ENCODE measurements around the gene ROS1.

Gene ROS1

GRCh38 chr6:117329926-117330325, 95.8 kb downstream of the ROS1 start:
- H3K36me3 ChIP-seq (ENCODE audit: control insufficient read depth, low read depth, low read length), result no peaks in the 10 kb centered on the region
- no peak overlapping the region for H3K27ac ChIP-seq (ENCODE audit: low read length)
- H3K4me1 ChIP-seq (ENCODE audit: control insufficient read depth, low read depth, low read length), result no peaks in the 10 kb centered on the region
- no peaks in the 10 kb centered on the region for H3K9me3 ChIP-seq (ENCODE audit: control insufficient read depth, low read depth, low read length)
- H3K27me3 ChIP-seq (ENCODE audit: control insufficient read depth, insufficient read depth, low read length), result no peaks in the 10 kb centered on the region
- H3K9ac ChIP-seq (ENCODE audit: low read length), result no peak overlapping the region
- no peak overlapping the region for H3K4me3 ChIP-seq (ENCODE audit: low read length)

- no peaks in the 10 kb centered on the region for H3K4me1 ChIP-seq (ENCODE audit: control insufficient read depth, low read depth, low read length)
Measured at GRCh38 chr6:117328500-117328899, 97.2 kb downstream of the ROS1 start.

GRCh38 chr6:117328005-117328389, 97.7 kb downstream of the ROS1 start:
- Histone ChIP-seq H3K4me1 (ENCODE audit: control insufficient read depth, low read depth, low read length) (no peaks in the 10 kb centered on the region), H3K27me3 (ENCODE audit: control insufficient read depth, insufficient read depth, low read length) (no peaks in the 10 kb centered on the region), H3K9me3 (ENCODE audit: control insufficient read depth, low read depth, low read length) (no peaks in the 10 kb centered on the region), H3K27ac (ENCODE audit: low read length) (no peak overlapping the region), H3K4me3 (ENCODE audit: low read length) (no peak overlapping the region), H3K36me3 (ENCODE audit: control insufficient read depth, low read depth, low read length) (no peaks in the 10 kb centered on the region), H3K9ac (ENCODE audit: low read length) (no peak overlapping the region)

More at GRCh38 chr6:117328500-117328899, 97.2 kb downstream of the ROS1 start:
- no peaks in the 10 kb centered on the region for H3K9me3 ChIP-seq (ENCODE audit: control insufficient read depth, low read depth, low read length)
- no peaks in the 10 kb centered on the region for H3K27me3 ChIP-seq (ENCODE audit: control insufficient read depth, insufficient read depth, low read length)
- no peak overlapping the region for H3K27ac ChIP-seq (ENCODE audit: low read length)
- no peak overlapping the region for H3K4me3 ChIP-seq (ENCODE audit: low read length)
- H3K36me3 ChIP-seq (ENCODE audit: control insufficient read depth, low read depth, low read length), result no peaks in the 10 kb centered on the region
- H3K9ac ChIP-seq (ENCODE audit: low read length), result no peak overlapping the region

GRCh38 chr6:117327149-117328004, 98.4 kb downstream of the ROS1 start:
- Histone ChIP-seq H3K4me3 (ENCODE audit: low read length) (no peak overlapping the region), H3K27me3 (ENCODE audit: control insufficient read depth, insufficient read depth, low read length) (no peaks in the 10 kb centered on the region), H3K36me3 (ENCODE audit: control insufficient read depth, low read depth, low read length) (no peaks in the 10 kb centered on the region), H3K9me3 (ENCODE audit: control insufficient read depth, low read depth, low read length) (no peaks in the 10 kb centered on the region), H3K4me1 (ENCODE audit: control insufficient read depth, low read depth, low read length) (peaks cover 3% of the 10 kb centered on the region), H3K9ac (ENCODE audit: low read length) (no peak overlapping the region), H3K27ac (ENCODE audit: low read length) (no peak overlapping the region)

- Histone ChIP-seq H3K4me3 (ENCODE audit: low read length) (no peak overlapping the region), H3K9ac (ENCODE audit: low read length) (no peak overlapping the region), H3K27me3 (ENCODE audit: control insufficient read depth, insufficient read depth, low read length) (no peaks in the 10 kb centered on the region), H3K4me1 (ENCODE audit: control insufficient read depth, low read depth, low read length) (peaks cover 3% of the 10 kb centered on the region), H3K36me3 (ENCODE audit: control insufficient read depth, low read depth, low read length) (no peaks in the 10 kb centered on the region), H3K9me3 (ENCODE audit: control insufficient read depth, low read depth, low read length) (no peaks in the 10 kb centered on the region), H3K27ac (ENCODE audit: low read length) (no peak overlapping the region)
Measured at GRCh38 chr6:117326396-117326795, 99.3 kb downstream of the ROS1 start.

GRCh38 chr6:117317261-117317660, 108.5 kb downstream of the ROS1 start:
- Histone ChIP-seq H3K9ac (ENCODE audit: low read length) (no peak overlapping the region), H3K36me3 (ENCODE audit: control insufficient read depth, low read depth, low read length) (no peaks in the 10 kb centered on the region), H3K27me3 (ENCODE audit: control insufficient read depth, insufficient read depth, low read length) (no peaks in the 10 kb centered on the region), H3K27ac (ENCODE audit: low read length) (no peak overlapping the region), H3K9me3 (ENCODE audit: control insufficient read depth, low read depth, low read length) (no peaks in the 10 kb centered on the region), H3K4me3 (ENCODE audit: low read length) (no peak overlapping the region), H3K4me1 (ENCODE audit: control insufficient read depth, low read depth, low read length) (peaks cover 5% of the 10 kb centered on the region)

GRCh38 chr6:117311726-117312125, 114.0 kb downstream of the ROS1 start:
- Histone ChIP-seq H3K36me3 (ENCODE audit: control insufficient read depth, low read depth, low read length) (no peaks in the 10 kb centered on the region), H3K4me1 (ENCODE audit: control insufficient read depth, low read depth, low read length) (no peaks in the 10 kb centered on the region), H3K9me3 (ENCODE audit: control insufficient read depth, low read depth, low read length) (no peaks in the 10 kb centered on the region), H3K27ac (ENCODE audit: low read length) (no peak overlapping the region), H3K9ac (ENCODE audit: low read length) (no peak overlapping the region), H3K4me3 (ENCODE audit: low read length) (no peak overlapping the region), H3K27me3 (ENCODE audit: control insufficient read depth, insufficient read depth, low read length) (no peaks in the 10 kb centered on the region)

GRCh38 chr6:117311310-117311709, 114.4 kb downstream of the ROS1 start:
- H3K36me3 ChIP-seq (ENCODE audit: control insufficient read depth, low read depth, low read length), result no peaks in the 10 kb centered on the region
- H3K4me1 ChIP-seq (ENCODE audit: control insufficient read depth, low read depth, low read length), result no peaks in the 10 kb centered on the region
- no peak overlapping the region for H3K27ac ChIP-seq (ENCODE audit: low read length)
- no peak overlapping the region for H3K4me3 ChIP-seq (ENCODE audit: low read length)
- no peaks in the 10 kb centered on the region for H3K9me3 ChIP-seq (ENCODE audit: control insufficient read depth, low read depth, low read length)
- H3K27me3 ChIP-seq (ENCODE audit: control insufficient read depth, insufficient read depth, low read length), result no peaks in the 10 kb centered on the region
- H3K9ac ChIP-seq (ENCODE audit: low read length), result no peak overlapping the region

GRCh38 chr6:117309611-117310010, 116.1 kb downstream of the ROS1 start:
- no peaks in the 10 kb centered on the region for H3K9me3 ChIP-seq (ENCODE audit: control insufficient read depth, low read depth, low read length)
- H3K27me3 ChIP-seq (ENCODE audit: control insufficient read depth, insufficient read depth, low read length), result no peaks in the 10 kb centered on the region
- H3K27ac ChIP-seq (ENCODE audit: low read length), result no peak overlapping the region
- no peak overlapping the region for H3K9ac ChIP-seq (ENCODE audit: low read length)
- H3K36me3 ChIP-seq (ENCODE audit: control insufficient read depth, low read depth, low read length), result no peaks in the 10 kb centered on the region
- H3K4me1 ChIP-seq (ENCODE audit: control insufficient read depth, low read depth, low read length), result no peaks in the 10 kb centered on the region
- no peak overlapping the region for H3K4me3 ChIP-seq (ENCODE audit: low read length)

- no peak overlapping the region for H3K4me3 ChIP-seq (ENCODE audit: low read length)
- no peak overlapping the region for H3K9ac ChIP-seq (ENCODE audit: low read length)
- H3K27ac ChIP-seq (ENCODE audit: low read length), result no peak overlapping the region
- H3K4me1 ChIP-seq (ENCODE audit: control insufficient read depth, low read depth, low read length), result no peaks in the 10 kb centered on the region
- H3K36me3 ChIP-seq (ENCODE audit: control insufficient read depth, low read depth, low read length), result no peaks in the 10 kb centered on the region
- no peaks in the 10 kb centered on the region for H3K27me3 ChIP-seq (ENCODE audit: control insufficient read depth, insufficient read depth, low read length)
- H3K9me3 ChIP-seq (ENCODE audit: control insufficient read depth, low read depth, low read length), result no peaks in the 10 kb centered on the region
Measured at GRCh38 chr6:117309069-117309468, 116.7 kb downstream of the ROS1 start.

- no peaks in the 10 kb centered on the region for H3K4me1 ChIP-seq (ENCODE audit: control insufficient read depth, low read depth, low read length)
- H3K36me3 ChIP-seq (ENCODE audit: control insufficient read depth, low read depth, low read length), result no peaks in the 10 kb centered on the region
- H3K27me3 ChIP-seq (ENCODE audit: control insufficient read depth, insufficient read depth, low read length), result no peaks in the 10 kb centered on the region
- H3K9ac ChIP-seq (ENCODE audit: low read length), result no peak overlapping the region
- H3K27ac ChIP-seq (ENCODE audit: low read length), result no peak overlapping the region
- no peak overlapping the region for H3K4me3 ChIP-seq (ENCODE audit: low read length)
- H3K9me3 ChIP-seq (ENCODE audit: control insufficient read depth, low read depth, low read length), result no peaks in the 10 kb centered on the region
Measured at GRCh38 chr6:117307655-117308054, 118.1 kb downstream of the ROS1 start.

GRCh38 chr6:117306227-117306790, 119.4 kb downstream of the ROS1 start:
- H3K27me3 ChIP-seq (ENCODE audit: control insufficient read depth, insufficient read depth, low read length), result no peaks in the 10 kb centered on the region
- no peaks in the 10 kb centered on the region for H3K9me3 ChIP-seq (ENCODE audit: control insufficient read depth, low read depth, low read length)
- no peak overlapping the region for H3K9ac ChIP-seq (ENCODE audit: low read length)
- no peaks in the 10 kb centered on the region for H3K4me1 ChIP-seq (ENCODE audit: control insufficient read depth, low read depth, low read length)
- no peak overlapping the region for H3K27ac ChIP-seq (ENCODE audit: low read length)
- no peaks in the 10 kb centered on the region for H3K36me3 ChIP-seq (ENCODE audit: control insufficient read depth, low read depth, low read length)
- H3K4me3 ChIP-seq (ENCODE audit: low read length), result no peak overlapping the region

Measured in iPS-18a (cell line).